ENCODE data around the gene TMPRSS12. TPM values are rescaled to one million over a fixed set of nuclear protein-coding genes. Genes with fewer than 3 reads are reported as not detected.
A peak's percentile ranks its signal among the peaks of the same experiment; 100 is the strongest.
"Not testable (repeated sequence)": the region's sequence is repeated elsewhere in the genome, so short reads cannot be mapped to it uniquely, and the experiment has no call there.

Gene TMPRSS12
- polyA plus RNA-seq, 4 donors = 0.10 to 0.16 (median 0.13) TPM; not detected in 1

- not testable (repeated sequence) for DNase-seq (ENCODE audit: low read depth in 4 of 4, low spot score in 2 of 4)
These were observed 13.0 kb downstream of the TMPRSS12 start for GRCh38 chr12:50855679-50856078.

GRCh38 chr12:50859621-50860310 lies 17.0 kb downstream of the TMPRSS12 start:
- DNase-seq (ENCODE audit: low read depth in 4 of 4, low spot score in 2 of 4) = no peak

DNA sequence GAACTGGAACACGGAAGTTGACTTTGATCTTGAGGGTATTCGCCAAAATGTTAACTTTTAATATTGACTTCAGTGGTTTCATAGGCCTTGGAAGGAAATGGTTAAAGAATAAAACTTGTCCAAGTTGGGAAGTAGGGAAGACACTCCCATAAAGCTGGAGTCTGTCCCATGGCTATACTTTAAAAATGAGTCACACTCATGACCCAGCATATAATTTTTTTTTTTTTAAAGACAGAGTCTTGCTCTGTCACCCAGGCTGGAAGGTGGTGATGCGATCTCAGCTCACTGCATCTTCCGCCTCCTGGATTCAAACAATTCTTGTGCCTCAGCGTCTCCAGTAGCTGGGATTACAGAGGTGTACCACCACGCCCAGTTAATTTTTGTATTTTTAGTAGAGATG lies 19.6 kb downstream of the TMPRSS12 start:
- DNase-seq (ENCODE audit: low read depth in 4 of 4, low spot score in 2 of 4) = no peak

DNA sequence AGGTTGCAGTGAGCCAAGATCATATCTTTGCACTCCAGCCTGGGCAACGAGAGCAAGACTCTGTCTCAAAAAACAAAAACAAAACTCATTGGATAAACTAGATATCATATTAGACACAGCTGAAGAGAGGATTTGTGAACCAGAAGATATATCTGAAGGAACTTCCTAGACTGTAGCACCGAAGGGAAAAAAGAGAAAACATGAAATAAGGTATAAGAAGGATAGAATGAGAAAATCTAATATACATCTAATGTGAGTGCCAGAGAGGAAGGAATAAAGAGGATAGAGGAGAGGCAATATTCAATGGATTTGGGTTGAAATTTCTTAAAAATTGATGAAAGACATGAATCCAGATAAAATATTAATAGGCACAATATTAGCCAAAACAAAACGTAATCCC lies 22.5 kb downstream of the TMPRSS12 start:
- DNase-seq (ENCODE audit: low read depth in 4 of 4, low spot score in 2 of 4) = no peak

DNA sequence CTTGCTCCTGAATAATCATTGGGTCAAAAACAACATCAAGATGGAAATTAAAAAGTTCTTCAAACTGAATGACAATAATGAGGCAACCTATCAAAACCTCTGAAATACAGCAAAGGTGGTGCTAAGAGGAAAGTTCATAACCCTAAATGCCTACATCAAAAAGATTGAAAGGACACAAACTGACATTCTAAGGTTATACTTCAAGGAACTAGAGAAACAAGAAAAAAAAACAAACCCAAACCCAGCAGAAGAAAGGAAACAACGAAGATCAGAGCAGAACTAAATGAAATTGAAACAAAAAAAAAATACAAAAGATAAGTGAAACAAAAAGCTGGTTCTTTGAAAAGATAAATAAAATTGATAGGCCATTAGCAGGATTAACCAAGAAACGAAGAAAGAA lies 26.2 kb downstream of the TMPRSS12 start:
- not testable (repeated sequence) for DNase-seq (ENCODE audit: low read depth in 4 of 4, low spot score in 2 of 4)

DNA sequence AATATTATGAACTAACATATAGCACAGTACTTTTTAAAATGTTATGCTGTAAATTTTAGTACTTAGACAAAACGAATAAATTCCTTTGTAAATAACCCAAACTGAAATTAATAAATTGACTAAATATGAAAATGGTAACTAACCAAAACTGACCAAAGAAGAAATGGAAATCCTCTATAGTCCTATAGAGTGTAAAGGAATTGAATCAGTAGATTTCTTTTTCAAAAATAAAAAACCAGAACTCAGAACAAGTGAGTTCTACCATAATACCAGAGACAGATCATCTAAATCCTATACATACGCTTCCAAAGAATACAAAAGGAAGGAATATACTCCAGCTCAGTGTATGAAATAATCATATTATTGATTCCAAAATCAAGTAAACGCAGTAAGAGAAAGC lies 39.8 kb downstream of the TMPRSS12 start:
- DNase-seq (ENCODE audit: low read depth in 4 of 4, low spot score in 2 of 4) = no peak

- no peak for DNase-seq (ENCODE audit: low read depth in 4 of 4, low spot score in 2 of 4)
These were observed 44.5 kb downstream of the TMPRSS12 start for GRCh38 chr12:50887191-50887590.

DNA sequence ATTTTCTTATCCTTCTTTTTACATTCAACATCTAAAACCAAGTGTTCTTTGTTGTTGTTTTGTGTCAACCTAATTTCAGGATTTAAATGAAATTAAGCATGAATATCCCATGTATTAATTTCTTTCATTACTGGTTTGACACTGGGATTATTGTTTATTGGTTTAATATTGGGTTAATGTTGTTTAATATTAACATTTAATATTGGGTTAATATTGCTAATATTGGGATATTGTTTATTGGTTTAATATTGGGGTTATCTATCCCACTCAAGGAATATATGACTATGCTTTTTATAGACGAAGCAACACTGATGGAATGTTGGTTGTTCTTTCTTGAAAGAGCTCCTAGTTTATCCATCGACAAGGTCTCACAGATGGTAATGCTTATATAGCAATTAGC lies 45.9 kb downstream of the TMPRSS12 start:
- DNase-seq (ENCODE audit: low read depth in 4 of 4, low spot score in 2 of 4) = no peak

DNA sequence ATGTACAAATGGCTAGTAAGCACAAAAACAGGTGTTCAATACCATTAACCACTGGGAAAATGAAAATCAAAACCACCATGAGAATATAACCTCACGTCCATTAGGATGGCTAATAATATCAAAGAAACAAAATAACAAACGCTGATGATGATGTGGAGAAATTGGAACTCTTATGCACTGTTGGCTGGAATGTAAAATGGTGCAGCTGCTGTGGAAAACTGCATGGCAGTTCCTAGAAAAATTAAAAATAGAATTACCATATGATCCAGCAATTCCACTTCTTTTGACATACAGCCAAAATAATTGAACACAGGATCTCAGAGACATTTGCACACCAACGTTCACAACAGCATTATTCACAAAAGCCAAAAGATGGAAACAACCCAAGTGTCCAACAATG lies 51.5 kb downstream of the TMPRSS12 start:
- DNase-seq (ENCODE audit: low read depth in 4 of 4, low spot score in 2 of 4) = no peak

DNA sequence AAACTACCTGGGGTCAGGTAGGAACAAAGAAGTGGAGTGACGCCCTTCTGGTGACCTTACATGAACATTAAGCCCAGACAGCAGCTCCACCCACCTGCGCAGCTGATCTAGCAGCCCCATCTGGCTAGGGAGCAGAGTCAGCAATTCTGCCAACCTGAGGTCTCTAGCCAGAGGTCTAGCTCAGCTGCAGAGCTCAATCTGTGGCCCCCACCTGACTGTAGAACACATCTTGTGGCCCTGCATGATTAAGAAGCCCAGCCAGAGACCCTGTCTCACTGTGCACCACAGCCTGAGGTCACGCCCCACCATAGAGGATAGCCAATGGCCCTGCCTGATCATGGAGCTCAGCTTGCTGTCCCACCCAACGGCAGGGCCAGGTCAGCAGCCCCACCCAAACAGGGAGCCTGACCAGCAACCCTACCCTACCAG lies 59.0 kb downstream of the TMPRSS12 start:
- DNase-seq (ENCODE audit: low read depth in 4 of 4, low spot score in 2 of 4) = no peak

GRCh38 chr12:50908479-50908878 lies 65.8 kb downstream of the TMPRSS12 start:
- not testable (repeated sequence) for DNase-seq (ENCODE audit: low read depth in 4 of 4, low spot score in 2 of 4)

- DNase-seq (ENCODE audit: low read depth in 4 of 4, low spot score in 2 of 4) = not testable (repeated sequence)
These were observed 69.6 kb downstream of the TMPRSS12 start for GRCh38 chr12:50912361-50912760.

GRCh38 chr12:50913224-50913623 lies 70.5 kb downstream of the TMPRSS12 start:
- DNase-seq (ENCODE audit: low read depth in 4 of 4, low spot score in 2 of 4) = no peak

DNA sequence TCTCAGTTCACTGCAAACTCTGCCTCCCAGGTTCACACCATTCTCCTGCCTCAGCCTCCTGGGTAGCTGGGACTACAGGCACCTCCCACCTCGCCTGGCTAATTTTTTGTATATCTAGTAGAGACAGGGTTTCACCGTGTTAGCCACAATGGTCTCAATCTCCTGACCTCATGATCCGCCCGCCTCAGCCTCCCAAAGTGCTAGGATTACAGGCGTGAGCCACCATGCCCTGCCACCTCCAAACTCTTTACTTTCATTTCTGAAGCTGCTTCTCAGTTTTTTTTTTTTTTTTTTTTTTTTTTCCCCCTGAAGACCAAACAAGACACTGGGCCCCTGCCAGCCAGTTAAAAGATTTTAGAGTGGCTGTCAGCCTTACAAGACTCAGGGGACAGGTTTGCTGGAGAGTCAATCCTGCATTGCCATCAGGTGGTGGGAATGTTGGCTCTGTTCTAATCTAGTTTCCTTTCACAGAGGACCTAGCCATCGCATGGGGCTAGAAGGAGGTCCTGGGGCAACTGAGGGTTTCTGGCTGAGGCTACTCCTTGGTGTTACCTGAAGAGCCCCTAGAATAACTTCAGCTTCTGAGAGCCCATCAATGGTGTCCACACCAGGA lies 72.3 kb downstream of the TMPRSS12 start:
- DNase-seq (ENCODE audit: low read depth in 4 of 4, low spot score in 2 of 4) = no peak

- no peak for DNase-seq (ENCODE audit: low read depth in 4 of 4, low spot score in 2 of 4)
These were observed 73.6 kb downstream of the TMPRSS12 start for GRCh38 chr12:50916292-50916691.

- no peak for DNase-seq (ENCODE audit: low read depth in 4 of 4, low spot score in 2 of 4)
These were observed 76.0 kb downstream of the TMPRSS12 start for GRCh38 chr12:50918584-50919316.

DNA sequence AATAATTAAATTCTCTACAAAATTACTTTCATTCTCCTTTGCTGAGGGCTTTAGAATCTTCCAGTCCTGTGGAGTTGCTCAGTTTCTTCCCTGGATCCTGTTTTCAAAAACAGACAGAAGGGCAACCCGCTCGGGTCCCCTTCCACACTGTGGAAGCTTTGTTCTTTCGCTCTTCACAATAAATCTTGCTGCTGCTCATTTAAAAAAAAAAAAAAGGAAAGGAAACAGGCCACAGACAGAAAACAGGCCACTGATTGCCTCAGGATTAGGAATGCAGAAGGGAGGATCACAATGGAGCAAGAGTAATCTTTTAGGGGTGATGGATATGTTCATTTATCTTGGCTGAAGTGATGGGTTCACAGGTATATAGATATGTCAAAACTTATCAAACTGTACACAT lies 80.1 kb downstream of the TMPRSS12 start:
- no peak for DNase-seq (ENCODE audit: low read depth in 4 of 4, low spot score in 2 of 4)

DNA sequence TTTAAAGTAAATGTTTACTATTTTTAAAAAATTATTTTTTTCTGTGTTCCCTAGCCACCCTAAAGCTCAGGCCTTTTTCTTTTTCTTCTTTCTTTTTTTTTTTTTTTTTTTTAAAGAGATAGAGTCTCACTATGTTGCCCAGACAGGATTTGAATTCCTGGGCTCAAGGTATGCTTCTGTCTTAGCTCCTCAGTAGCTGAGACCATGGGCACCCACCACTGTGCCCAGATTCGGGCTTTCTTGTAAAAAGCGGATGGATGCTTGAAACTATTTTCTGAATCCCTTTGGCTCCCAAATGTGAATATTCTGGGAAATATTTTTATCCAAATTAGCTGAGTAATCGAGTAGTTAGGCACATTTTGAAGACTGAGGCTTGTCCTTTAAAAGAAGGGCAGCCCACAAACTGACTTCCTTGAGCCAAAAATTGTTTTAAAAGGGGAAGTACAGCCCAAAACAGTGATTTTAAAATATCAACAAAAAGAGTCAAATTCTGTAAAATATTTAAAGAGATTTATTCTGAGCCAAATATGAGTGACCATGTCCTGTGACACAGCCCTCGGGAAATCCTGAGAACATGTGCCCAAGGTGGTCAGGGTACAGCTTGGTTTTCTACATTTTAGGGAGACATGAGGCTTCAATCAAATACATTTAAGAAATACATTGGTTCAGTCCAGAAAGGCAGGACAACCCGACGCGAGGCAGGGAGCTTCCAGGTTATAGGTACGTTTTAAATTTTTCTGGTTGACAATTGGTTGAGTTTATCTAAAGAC lies 80.8 kb downstream of the TMPRSS12 start:
- no peak for DNase-seq (ENCODE audit: low read depth in 4 of 4, low spot score in 2 of 4)

DNA sequence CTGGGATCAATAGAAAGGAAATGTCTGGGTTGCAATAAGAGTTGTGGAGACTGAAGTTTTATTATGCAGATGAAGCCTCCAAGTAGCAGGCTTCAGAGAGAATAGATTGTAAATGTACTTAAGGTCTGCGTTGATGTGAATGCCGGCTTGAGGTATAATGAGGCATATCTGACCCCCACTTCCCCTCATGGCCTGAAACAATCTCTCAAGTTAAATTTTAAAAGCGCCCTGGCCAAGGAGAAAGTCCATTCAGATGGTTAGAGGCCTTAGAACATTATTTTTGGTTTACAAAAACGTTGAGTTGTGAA lies 81.4 kb downstream of the TMPRSS12 start:
- DNase-seq (ENCODE audit: low read depth in 4 of 4, low spot score in 2 of 4) = peak in 1 of 4 donors; percentile 28

DNA sequence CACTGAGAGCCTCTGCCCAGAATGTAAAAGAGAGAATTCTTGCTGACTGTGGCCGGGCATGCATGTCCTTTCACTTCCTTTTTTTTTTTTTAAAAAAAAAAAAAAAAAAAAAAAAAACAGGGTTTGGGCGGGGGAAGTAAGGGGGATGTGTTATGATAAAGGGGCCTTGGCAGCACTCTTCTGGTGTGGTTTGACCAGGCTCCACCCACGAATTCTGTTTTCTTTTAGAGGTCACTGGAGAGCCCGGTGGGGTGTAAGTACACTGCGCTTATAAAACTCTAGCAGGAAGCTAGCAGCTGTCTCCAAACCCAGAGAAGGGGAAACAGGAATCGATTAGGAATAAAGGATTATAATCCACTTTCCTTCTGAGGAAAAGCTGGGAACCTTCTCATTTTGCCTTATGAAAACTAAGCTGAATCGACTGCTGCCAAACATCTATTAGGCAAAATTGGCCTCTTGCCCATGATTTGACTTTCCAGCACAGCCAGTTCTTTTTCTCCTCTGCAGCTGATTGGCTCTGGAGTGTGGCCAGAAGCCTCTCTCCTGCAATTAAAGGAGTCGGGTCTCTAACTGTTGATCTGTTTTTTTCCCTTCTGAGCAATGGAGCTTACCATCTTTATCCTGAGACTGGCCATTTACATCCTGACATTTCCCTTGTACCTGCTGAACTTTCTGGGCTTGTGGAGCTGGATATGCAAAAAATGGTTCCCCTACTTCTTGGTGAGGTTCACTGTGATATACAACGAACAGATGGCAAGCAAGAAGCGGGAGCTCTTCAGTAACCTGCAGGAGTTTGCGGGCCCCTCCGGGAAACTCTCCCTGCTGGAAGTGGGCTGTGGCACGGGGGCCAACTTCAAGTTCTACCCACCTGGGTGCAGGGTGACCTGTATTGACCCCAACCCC lies 82.0 kb downstream of the TMPRSS12 start:
- DNase-seq (ENCODE audit: low read depth in 4 of 4, low spot score in 2 of 4) = peak; percentile 69 to 84 (median 75)

All from left renal cortex interstitium (tissue), 4 donors.